SK-N-SH treated with all-trans-retinoic acid at 6 μM for 48 hours (cell line): ENCODE results near the gene CD274.

ENCODE experiments used
- ATAC-seq: fragments of 200-7000 bp; cut with Tn5 transposase; 3 replicates; pipeline ENCODE4 v1.9.1; 2020; ENCODE audit warnings: mild to moderate bottlenecking, moderate library complexity
- ARNTL ChIP-seq: fragments of 450-650 bp; formaldehyde crosslinking; IDR thresholded peaks from 2 replicates; pipeline ENCODE4 v1.5.0; 2020; ENCODE audit warnings: low read depth, mild to moderate bottlenecking, moderate library complexity, borderline replicate concordance
- BACH2 ChIP-seq: fragments of 250-450 bp; sonication (Bioruptor Pico); IDR thresholded peaks from 2 replicates; pipeline ENCODE4 v1.9.0; 2021; ENCODE audit warnings: mild to moderate bottlenecking, borderline replicate concordance
- CSDC2 ChIP-seq: fragments of 250-450 bp; sonication (Bioruptor Pico); IDR thresholded peaks from 2 replicates; pipeline ENCODE4 v1.5.0; 2020; ENCODE audit warnings: mild to moderate bottlenecking, moderate library complexity
- GLIS3 ChIP-seq: fragments of 250-450 bp; sonication (Bioruptor Pico); IDR thresholded peaks from 2 replicates; pipeline ENCODE4 v1.5.0; 2020; ENCODE audit warnings: mild to moderate bottlenecking, moderate library complexity
- ISL1 ChIP-seq: fragments of 250-450 bp; sonication (Bioruptor Pico); IDR thresholded peaks from 2 replicates; pipeline ENCODE4 v2.1.2; 2022; ENCODE audit warnings: mild to moderate bottlenecking, moderate library complexity
- OSR1 ChIP-seq: fragments of 250-450 bp; sonication (Bioruptor Pico); IDR thresholded peaks from 2 replicates; pipeline ENCODE4 v1.8.0; 2022; ENCODE audit warnings: moderate library complexity, mild to moderate bottlenecking, inconsistent platforms
- RARB ChIP-seq: fragments of 250-450 bp; sonication (Bioruptor Pico); IDR thresholded peaks from 2 replicates; pipeline ENCODE4 v1.8.0; 2021; ENCODE audit warnings: mild to moderate bottlenecking, moderate library complexity
- SNAI2 ChIP-seq: fragments of 250-450 bp; sonication (Bioruptor Pico); IDR thresholded peaks from 2 replicates; pipeline ENCODE4 v1.5.0; 2020; ENCODE audit warnings: mild to moderate bottlenecking, moderate library complexity
- TCF4 ChIP-seq: fragments of 250-450 bp; sonication (Bioruptor Pico); IDR thresholded peaks from 2 replicates; pipeline ENCODE4 v1.8.0; 2021; ENCODE audit warnings: mild to moderate bottlenecking, moderate library complexity, borderline replicate concordance
- TOX ChIP-seq: fragments of 250-450 bp; sonication (Bioruptor Pico); IDR thresholded peaks from 2 replicates; pipeline ENCODE4 v1.8.0; 2021; ENCODE audit warnings: mild to moderate bottlenecking, moderate library complexity, borderline replicate concordance
- ZC3H10 ChIP-seq: fragments of 250-450 bp; sonication (Bioruptor Pico); IDR thresholded peaks from 2 replicates; pipeline ENCODE4 v1.5.1; 2021; ENCODE audit warnings: mild to moderate bottlenecking, moderate library complexity
- ZFP3 ChIP-seq: fragments of 250-450 bp; sonication (Bioruptor Pico); IDR thresholded peaks from 2 replicates; pipeline ENCODE4 v1.5.0; 2020; ENCODE audit warnings: mild to moderate bottlenecking, moderate library complexity
- ZFP30 ChIP-seq: fragments of 450-650 bp; formaldehyde crosslinking; IDR thresholded peaks from 2 replicates; pipeline ENCODE4 v1.5.0; 2022; ENCODE audit warnings: mild to moderate bottlenecking, moderate library complexity
- ZNF565 ChIP-seq: fragments of 450-650 bp; formaldehyde crosslinking; conservative IDR thresholded peaks from 2 replicates; pipeline ENCODE4 v1.5.0; 2020; ENCODE audit warnings: low read depth, mild to moderate bottlenecking, moderate library complexity
- ZNF70 ChIP-seq: fragments of 450-650 bp; formaldehyde crosslinking; IDR thresholded peaks from 2 replicates; pipeline ENCODE4 v1.5.0; 2020; ENCODE audit warnings: mild to moderate bottlenecking, moderate library complexity
- ZNF8 ChIP-seq: fragments of 450-650 bp; formaldehyde crosslinking; IDR thresholded peaks from 2 replicates; pipeline ENCODE4 v1.5.0; 2020; ENCODE audit warnings: mild to moderate bottlenecking, moderate library complexity
- TF ChIP-seq, protein P1 (sequence below): fragments of 250-450 bp; sonication (Bioruptor Pico); IDR thresholded peaks from 2 replicates; pipeline ENCODE4 v1.8.0; 2020; ENCODE audit warnings: mild to moderate bottlenecking, moderate library complexity, borderline replicate concordance
- TF ChIP-seq, protein P2 (sequence below): fragments of 250-450 bp; sonication (Bioruptor Pico); IDR thresholded peaks from 2 replicates; pipeline ENCODE4 v1.8.0; 2021; ENCODE audit warnings: low read depth, mild to moderate bottlenecking, moderate library complexity, borderline replicate concordance
- TF ChIP-seq, protein P3 (sequence below): fragments of 250-450 bp; sonication (Bioruptor Pico); IDR thresholded peaks from 2 replicates; pipeline ENCODE4 v1.5.1; 2021; ENCODE audit warnings: mild to moderate bottlenecking, moderate library complexity
- TF ChIP-seq, protein P4 (sequence below): fragments of 250-450 bp; sonication (Bioruptor Pico); IDR thresholded peaks from 2 replicates; pipeline ENCODE4 v1.5.1; 2020; ENCODE audit warnings: low read depth, mild to moderate bottlenecking, moderate library complexity

Gene CD274

DNA sequence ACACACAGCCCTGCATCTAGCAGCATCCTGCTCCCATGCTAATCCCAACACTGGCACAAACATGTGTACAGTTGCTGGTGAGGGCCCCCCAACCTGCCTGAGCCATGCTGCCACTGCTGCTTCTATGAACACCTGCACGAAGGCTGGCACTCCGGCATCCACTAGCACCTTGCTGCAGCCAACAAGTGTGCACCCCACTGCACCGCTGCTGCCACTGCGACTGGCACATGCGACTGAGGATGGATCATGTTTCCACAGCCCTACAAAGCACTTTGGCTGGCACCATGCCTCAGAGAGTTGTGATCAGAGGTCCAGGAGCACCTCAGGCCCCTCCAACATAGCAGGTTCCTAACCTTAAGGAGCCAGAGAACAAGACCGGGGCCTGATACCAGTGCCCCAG lies 52.2 kb downstream of the CD274 start:
- TF ChIP-seq ARNTL (CRISPR knock-in tag) (no peak), ZFP30 (CRISPR knock-in tag) (no peak), ZNF70 (CRISPR knock-in tag) (no peak), TCF4 (CRISPR knock-in tag) (no peak), ZFP3 (CRISPR knock-in tag) (no peak), ZNF565 (CRISPR knock-in tag) (no peak), CSDC2 (CRISPR knock-in tag) (no peak), GLIS3 (CRISPR knock-in tag) (no peak), ISL1 (CRISPR knock-in tag) (no peak), BACH2 (CRISPR knock-in tag) (no peak), ZNF8 (no peak), ZC3H10 (no peak), OSR1 (CRISPR knock-in tag) (no peak)
- TF ChIP-seq, protein P1, sequence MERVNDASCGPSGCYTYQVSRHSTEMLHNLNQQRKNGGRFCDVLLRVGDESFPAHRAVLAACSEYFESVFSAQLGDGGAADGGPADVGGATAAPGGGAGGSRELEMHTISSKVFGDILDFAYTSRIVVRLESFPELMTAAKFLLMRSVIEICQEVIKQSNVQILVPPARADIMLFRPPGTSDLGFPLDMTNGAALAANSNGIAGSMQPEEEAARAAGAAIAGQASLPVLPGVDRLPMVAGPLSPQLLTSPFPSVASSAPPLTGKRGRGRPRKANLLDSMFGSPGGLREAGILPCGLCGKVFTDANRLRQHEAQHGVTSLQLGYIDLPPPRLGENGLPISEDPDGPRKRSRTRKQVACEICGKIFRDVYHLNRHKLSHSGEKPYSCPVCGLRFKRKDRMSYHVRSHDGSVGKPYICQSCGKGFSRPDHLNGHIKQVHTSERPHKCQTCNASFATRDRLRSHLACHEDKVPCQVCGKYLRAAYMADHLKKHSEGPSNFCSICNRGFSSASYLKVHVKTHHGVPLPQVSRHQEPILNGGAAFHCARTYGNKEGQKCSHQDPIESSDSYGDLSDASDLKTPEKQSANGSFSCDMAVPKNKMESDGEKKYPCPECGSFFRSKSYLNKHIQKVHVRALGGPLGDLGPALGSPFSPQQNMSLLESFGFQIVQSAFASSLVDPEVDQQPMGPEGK = no peak
- TF ChIP-seq, protein P2, sequence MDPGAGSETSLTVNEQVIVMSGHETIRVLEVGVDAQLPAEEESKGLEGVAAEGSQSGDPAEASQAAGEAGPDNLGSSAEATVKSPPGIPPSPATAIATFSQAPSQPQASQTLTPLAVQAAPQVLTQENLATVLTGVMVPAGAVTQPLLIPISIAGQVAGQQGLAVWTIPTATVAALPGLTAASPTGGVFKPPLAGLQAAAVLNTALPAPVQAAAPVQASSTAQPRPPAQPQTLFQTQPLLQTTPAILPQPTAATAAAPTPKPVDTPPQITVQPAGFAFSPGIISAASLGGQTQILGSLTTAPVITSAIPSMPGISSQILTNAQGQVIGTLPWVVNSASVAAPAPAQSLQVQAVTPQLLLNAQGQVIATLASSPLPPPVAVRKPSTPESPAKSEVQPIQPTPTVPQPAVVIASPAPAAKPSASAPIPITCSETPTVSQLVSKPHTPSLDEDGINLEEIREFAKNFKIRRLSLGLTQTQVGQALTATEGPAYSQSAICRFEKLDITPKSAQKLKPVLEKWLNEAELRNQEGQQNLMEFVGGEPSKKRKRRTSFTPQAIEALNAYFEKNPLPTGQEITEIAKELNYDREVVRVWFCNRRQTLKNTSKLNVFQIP (CRISPR knock-in tag) = no peak
- TF ChIP-seq, protein P3, sequence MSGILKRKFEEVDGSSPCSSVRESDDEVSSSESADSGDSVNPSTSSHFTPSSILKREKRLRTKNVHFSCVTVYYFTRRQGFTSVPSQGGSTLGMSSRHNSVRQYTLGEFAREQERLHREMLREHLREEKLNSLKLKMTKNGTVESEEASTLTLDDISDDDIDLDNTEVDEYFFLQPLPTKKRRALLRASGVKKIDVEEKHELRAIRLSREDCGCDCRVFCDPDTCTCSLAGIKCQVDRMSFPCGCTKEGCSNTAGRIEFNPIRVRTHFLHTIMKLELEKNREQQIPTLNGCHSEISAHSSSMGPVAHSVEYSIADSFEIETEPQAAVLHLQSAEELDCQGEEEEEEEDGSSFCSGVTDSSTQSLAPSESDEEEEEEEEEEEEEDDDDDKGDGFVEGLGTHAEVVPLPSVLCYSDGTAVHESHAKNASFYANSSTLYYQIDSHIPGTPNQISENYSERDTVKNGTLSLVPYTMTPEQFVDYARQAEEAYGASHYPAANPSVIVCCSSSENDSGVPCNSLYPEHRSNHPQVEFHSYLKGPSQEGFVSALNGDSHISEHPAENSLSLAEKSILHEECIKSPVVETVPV (CRISPR knock-in tag) = no peak
- TF ChIP-seq, protein P4, sequence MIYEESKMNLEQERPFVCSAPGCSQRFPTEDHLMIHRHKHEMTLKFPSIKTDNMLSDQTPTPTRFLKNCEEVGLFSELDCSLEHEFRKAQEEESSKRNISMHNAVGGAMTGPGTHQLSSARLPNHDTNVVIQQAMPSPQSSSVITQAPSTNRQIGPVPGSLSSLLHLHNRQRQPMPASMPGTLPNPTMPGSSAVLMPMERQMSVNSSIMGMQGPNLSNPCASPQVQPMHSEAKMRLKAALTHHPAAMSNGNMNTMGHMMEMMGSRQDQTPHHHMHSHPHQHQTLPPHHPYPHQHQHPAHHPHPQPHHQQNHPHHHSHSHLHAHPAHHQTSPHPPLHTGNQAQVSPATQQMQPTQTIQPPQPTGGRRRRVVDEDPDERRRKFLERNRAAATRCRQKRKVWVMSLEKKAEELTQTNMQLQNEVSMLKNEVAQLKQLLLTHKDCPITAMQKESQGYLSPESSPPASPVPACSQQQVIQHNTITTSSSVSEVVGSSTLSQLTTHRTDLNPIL (CRISPR knock-in tag) = no peak
- ATAC-seq = no peak

DNA sequence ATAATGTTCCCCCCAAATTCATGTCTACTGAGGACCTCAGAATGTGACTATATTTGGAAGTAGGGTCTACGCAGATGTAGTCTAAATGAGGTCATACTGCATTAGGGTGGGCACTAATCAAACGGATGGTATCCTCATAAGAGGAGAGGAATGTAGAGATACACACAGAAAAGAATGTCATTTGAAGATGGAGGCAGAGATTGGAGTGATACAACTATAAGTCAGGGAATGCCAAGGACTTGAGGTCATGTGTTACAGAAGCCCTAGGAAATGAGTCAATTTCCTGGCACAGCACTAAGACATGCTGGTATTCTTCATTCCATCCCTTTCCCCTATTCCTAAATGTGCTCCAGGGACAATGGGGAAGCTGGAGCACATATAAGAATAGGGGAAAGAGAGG lies 59.2 kb downstream of the CD274 start:
- no peak for TF ChIP-seq OSR1 (CRISPR knock-in tag)
- TF ChIP-seq ZNF70 (CRISPR knock-in tag) = no peak
- TF ChIP-seq RARB (CRISPR knock-in tag) = no peak
- TF ChIP-seq ZFP3 (CRISPR knock-in tag) = peak; percentile 71; the same call in 1 of the 2 replicates
- TF ChIP-seq, protein P4 (CRISPR knock-in tag) = peak; percentile 98
- peak; percentile 66; the same call in 1 of the 2 replicates for TF ChIP-seq SNAI2 (CRISPR knock-in tag)
- TF ChIP-seq GLIS3 (CRISPR knock-in tag) = no peak
- TF ChIP-seq TOX = peak; percentile 43; the same call in 1 of the 2 replicates
- no peak for TF ChIP-seq ZNF8
- TF ChIP-seq, protein P3 (CRISPR knock-in tag) = peak; percentile 82
- peak; percentile 94 for TF ChIP-seq ISL1 (CRISPR knock-in tag)
- TF ChIP-seq TCF4 (CRISPR knock-in tag) = no peak
- TF ChIP-seq, protein P1 = peak; percentile 62; the same call in 1 of the 2 replicates
- TF ChIP-seq ZC3H10 = no peak
- peak; percentile 88 for ATAC-seq
